ENCODE data around the gene EPG5. TPM values are rescaled to one million over a fixed set of nuclear protein-coding genes. Genes with fewer than 3 reads are reported as not detected.

The EPG5 gene
- total RNA-seq, 2 experiments from 2014 or later, result 14.7 TPM

GRCh38 chr18:45879681-45880655, 87.2 kb downstream of the EPG5 start:
- ChIA-PET POLR2A (no interaction called here), CTCF (interaction anchor here (0.7 to 4.4 kb wide), 21 partner anchors 12 to 228 kb away, joined by 3 to 56 read pairs (median 3); partner anchors contain the start of gene SLC14A1)

GRCh38 chr18:45877403-45877802, 89.7 kb downstream of the EPG5 start:
- POLR2A ChIA-PET, result no interaction called here
- CTCF ChIA-PET, result interaction anchor here (1.3 to 4.4 kb wide), 2 partner anchors 189 to 213 kb away, joined by 5 to 56 read pairs; no protein-coding TSS in a partner anchor

- ChIA-PET CTCF (interaction anchor here (0.6 to 1.0 kb wide), 3 partner anchors 17 to 210 kb away, joined by 3 to 4 read pairs (median 3); no protein-coding TSS in a partner anchor), POLR2A (no interaction called here)
Measured at GRCh38 chr18:45876161-45876560, 91.0 kb downstream of the EPG5 start.

- CTCF ChIA-PET, result interaction anchor here (1.0 kb wide), 1 partner anchor 208 kb away, joined by 3 read pairs; no protein-coding TSS in a partner anchor
- POLR2A ChIA-PET, result no interaction called here
Measured at GRCh38 chr18:45874491-45875184, 92.5 kb downstream of the EPG5 start.

GRCh38 chr18:45871431-45872084, 95.6 kb downstream of the EPG5 start:
- POLR2A ChIA-PET, result no interaction called here
- CTCF ChIA-PET, result no interaction called here

GRCh38 chr18:45870419-45870818, 96.7 kb downstream of the EPG5 start:
- CTCF ChIA-PET, result no interaction called here
- POLR2A ChIA-PET, result no interaction called here

- CTCF ChIA-PET, result interaction anchor here (1.6 kb wide), 1 partner anchor 14 kb away, joined by 8 read pairs; no protein-coding TSS in a partner anchor
- POLR2A ChIA-PET, result no interaction called here
Measured at GRCh38 chr18:45865466-45865865, 101.7 kb downstream of the EPG5 start.

- POLR2A ChIA-PET, result no interaction called here
- CTCF ChIA-PET, result interaction anchor here (0.5 kb wide), 1 partner anchor 73 kb away, joined by 3 read pairs; no protein-coding TSS in a partner anchor
Measured at GRCh38 chr18:45864081-45864480, 103.0 kb downstream of the EPG5 start.

- ChIA-PET POLR2A (no interaction called here), CTCF (interaction anchor here (0.5 kb wide), 1 partner anchor 73 kb away, joined by 3 read pairs; no protein-coding TSS in a partner anchor)
Measured at GRCh38 chr18:45863469-45863868, 103.7 kb downstream of the EPG5 start.

- POLR2A ChIA-PET, result no interaction called here
- CTCF ChIA-PET, result no interaction called here
Measured at GRCh38 chr18:45861926-45862325, 105.2 kb downstream of the EPG5 start.

- ChIA-PET POLR2A (interaction anchor here (0.6 kb wide), 1 partner anchor 376 kb away, joined by 3 read pairs; no protein-coding TSS in a partner anchor), CTCF (no interaction called here)
Measured at GRCh38 chr18:45860971-45861370, 106.2 kb downstream of the EPG5 start.

GRCh38 chr18:45860492-45860891, 106.6 kb downstream of the EPG5 start:
- CTCF ChIA-PET, result interaction anchor here (1.0 kb wide), 1 partner anchor 19 kb away, joined by 3 read pairs; no protein-coding TSS in a partner anchor

GRCh38 chr18:45859334-45859733, 107.8 kb downstream of the EPG5 start:
- CTCF ChIA-PET, result no interaction called here

More at GRCh38 chr18:45860492-45860891, 106.6 kb downstream of the EPG5 start:
- POLR2A ChIA-PET, result interaction anchor here (0.6 kb wide), 1 partner anchor 376 kb away, joined by 3 read pairs; no protein-coding TSS in a partner anchor

GRCh38 chr18:45856531-45856930, 110.6 kb downstream of the EPG5 start:
- CTCF ChIA-PET, result no interaction called here
- POLR2A ChIA-PET, result no interaction called here

More at GRCh38 chr18:45859334-45859733, 107.8 kb downstream of the EPG5 start:
- POLR2A ChIA-PET, result no interaction called here

GRCh38 chr18:45854036-45854586, 113.0 kb downstream of the EPG5 start:
- ChIA-PET CTCF (no interaction called here), POLR2A (no interaction called here)

- CTCF ChIA-PET, result no interaction called here
Measured at GRCh38 chr18:45852631-45853030, 114.5 kb downstream of the EPG5 start.

GRCh38 chr18:45851161-45851925, 115.8 kb downstream of the EPG5 start:
- CTCF ChIA-PET, result interaction anchor here (0.6 to 1.0 kb wide), 2 partner anchors 186 to 194 kb away, joined by 3 read pairs; no protein-coding TSS in a partner anchor
- POLR2A ChIA-PET, result no interaction called here

More at GRCh38 chr18:45852631-45853030, 114.5 kb downstream of the EPG5 start:
- POLR2A ChIA-PET, result no interaction called here

- CTCF ChIA-PET, result interaction anchor here (1.0 kb wide), 1 partner anchor 192 kb away, joined by 3 read pairs; no protein-coding TSS in a partner anchor
- POLR2A ChIA-PET, result no interaction called here
Measured at GRCh38 chr18:45850021-45850420, 117.1 kb downstream of the EPG5 start.
